ENCODE results near the gene CARD14. TPM values are rescaled to one million over a fixed set of nuclear protein-coding genes. Genes with fewer than 3 reads are reported as not detected.

The CARD14 gene
- total RNA-seq, 1 experiment from 2014 or later: 16.5 TPM

- Histone ChIP-seq H3K9me2 (ENCODE audit: insufficient read depth) (no peaks in the 10 kb centered on the region), H3K79me2 (ENCODE audit: low read depth) (no peaks in the 10 kb centered on the region), H4K20me1 (ENCODE audit: insufficient read depth) (no peaks in the 10 kb centered on the region), H3K9me3 (ENCODE audit: insufficient read depth, low read depth) (no peaks in the 10 kb centered on the region), H2AFZ (no peak overlapping the region), H3K4me2 (no peak overlapping the region), H3F3A (ENCODE audit: insufficient read depth, low read depth) (peaks cover 6% of the 10 kb centered on the region; the same call in 1 of the 2 replicates), H3K27me3 (ENCODE audit: insufficient read depth, low read depth) (no peaks in the 10 kb centered on the region), H3K27ac (no peak overlapping the region), H3K4me1 (replicated peaks; ENCODE audit: insufficient read depth) (no peaks in the 10 kb centered on the region), H3K4me3 (no peak overlapping the region), H3K36me3 (ENCODE audit: low read depth) (no peaks in the 10 kb centered on the region)
- no peak for DNase-seq
- TF ChIP-seq EZH2 (IDR thresholded peaks at IDR 0.05; ENCODE audit: low read depth) (no peak), CTCF (conservative IDR thresholded peaks at IDR 0.05) (no peak)
- ChIA-PET CTCF (no interaction called here), POLR2A (ENCODE audit: unreplicated experiment) (no interaction called here)
- intact Hi-C loops (cut with micrococcal nuclease; ENCODE audit: unreplicated experiment): no loop called here
- BruUV-seq (replicated peaks): no TSS peak
These were observed 36.8 kb upstream of the CARD14 start for GRCh38 chr17:80132906-80133625.

- no peak for DNase-seq
- ChIA-PET CTCF (no interaction called here), POLR2A (ENCODE audit: unreplicated experiment) (no interaction called here)
- no peak for TF ChIP-seq CTCF (conservative IDR thresholded peaks at IDR 0.05)
- no peak for TF ChIP-seq EZH2 (IDR thresholded peaks at IDR 0.05; ENCODE audit: low read depth)
- H3K79me2 ChIP-seq (ENCODE audit: low read depth): no peaks in the 10 kb centered on the region
- BruUV-seq (replicated peaks): no TSS peak
- no peaks in the 10 kb centered on the region for H3K4me1 ChIP-seq (replicated peaks; ENCODE audit: insufficient read depth)
- no peaks in the 10 kb centered on the region for H3K9me3 ChIP-seq (ENCODE audit: insufficient read depth, low read depth)
- H3K9me2 ChIP-seq (ENCODE audit: insufficient read depth): no peaks in the 10 kb centered on the region
- no peak overlapping the region for H3K4me3 ChIP-seq
- H3K4me2 ChIP-seq: no peak overlapping the region
- intact Hi-C loops (cut with micrococcal nuclease; ENCODE audit: unreplicated experiment): no loop called here
- no peaks in the 10 kb centered on the region for H4K20me1 ChIP-seq (ENCODE audit: insufficient read depth)
- H2AFZ ChIP-seq: no peak overlapping the region
- H3F3A ChIP-seq (ENCODE audit: insufficient read depth, low read depth): peaks cover 6% of the 10 kb centered on the region; the same call in 1 of the 2 replicates
- H3K27ac ChIP-seq: no peak overlapping the region
- no peaks in the 10 kb centered on the region for H3K36me3 ChIP-seq (ENCODE audit: low read depth)
- H3K27me3 ChIP-seq (ENCODE audit: insufficient read depth, low read depth): no peaks in the 10 kb centered on the region
These were observed 36.2 kb upstream of the CARD14 start for GRCh38 chr17:80133626-80133970.

GRCh38 chr17:80137131-80137530 is 32.7 kb upstream of the CARD14 start:
- peaks cover 15% of the 10 kb centered on the region for H3K36me3 ChIP-seq (ENCODE audit: low read depth)

More at GRCh38 chr17:80137131-80137530, 32.7 kb upstream of the CARD14 start:
- H3K9me2 ChIP-seq (ENCODE audit: insufficient read depth): no peaks in the 10 kb centered on the region
- no peaks in the 10 kb centered on the region for H3K4me1 ChIP-seq (replicated peaks; ENCODE audit: insufficient read depth)
- peaks cover 6% of the 10 kb centered on the region; the same call in 1 of the 2 replicates for H3F3A ChIP-seq (ENCODE audit: insufficient read depth, low read depth)
- H2AFZ ChIP-seq: no peak overlapping the region
- BruUV-seq (replicated peaks): no TSS peak
- no peak for DNase-seq
- no peaks in the 10 kb centered on the region for H3K27me3 ChIP-seq (ENCODE audit: insufficient read depth, low read depth)
- H3K4me2 ChIP-seq: no peak overlapping the region
- 0 out of 2 replicates have a peak, but pooled peaks cover 6% of the 10 kb centered on the region for H4K20me1 ChIP-seq (ENCODE audit: insufficient read depth)
- no peaks in the 10 kb centered on the region for H3K9me3 ChIP-seq (ENCODE audit: insufficient read depth, low read depth)
- no peak overlapping the region for H3K4me3 ChIP-seq
- ChIA-PET CTCF (no interaction called here), POLR2A (ENCODE audit: unreplicated experiment) (no interaction called here)
- intact Hi-C loops (cut with micrococcal nuclease; ENCODE audit: unreplicated experiment): no loop called here
- H3K79me2 ChIP-seq (ENCODE audit: low read depth): no peaks in the 10 kb centered on the region
- no peak overlapping the region for H3K27ac ChIP-seq
- no peak for TF ChIP-seq CTCF (conservative IDR thresholded peaks at IDR 0.05)
- TF ChIP-seq EZH2 (IDR thresholded peaks at IDR 0.05; ENCODE audit: low read depth): no peak

All from PC-9 (cell line).